HepG2 (cell line): ENCODE results near the gene MYL1. TPM values are rescaled to one million over a fixed set of nuclear protein-coding genes. Genes with fewer than 3 reads are reported as not detected.

ENCODE experiments used
- TCF12 ChIP-seq, 2 experiments: fragments of 450-650 bp in 1 of 2; sonication (generic) in 1 of 2; formaldehyde crosslinking in 1 of 2; IDR thresholded peaks; 2 replicates each; pipeline versions ENCODE4 v1.6.1 to v1.8.0; 2017 to 2022; ENCODE audit warnings: antibody characterized with exemption in 1 of 2, mild to moderate bottlenecking in 1 of 2, missing genetic modification reagents in 1 of 2, moderate library complexity in 1 of 2
- ZSCAN9 ChIP-seq: IDR thresholded peaks from 2 replicates; pipeline ENCODE4 v1.6.1; 2016; ENCODE audit warnings: borderline replicate concordance
- polyA plus RNA-seq, 8 experiments: library from polyadenylated mRNA; depleted of rRNA in 3 of 8; stranded (reverse) in 7 of 8; unstranded in 1 of 8; fragments of >200 nt; fragmentation: Illumina TruSeq in 4 of 8; extraction: Trizol in 4 of 8; gene quantifications; 2 replicates each; pipeline versions ENCODE4 v1.2.1 to v1.2.3, GENCODE V29; 2011 to 2016; ENCODE audit warnings: low read depth in 4 of 8, missing spikeins in 1 of 8, mixed read lengths in 1 of 8; ENCODE audit not compliant: insufficient read depth in 1 of 8
- total RNA-seq, 5 experiments: library from RNA; depleted of rRNA; stranded (reverse); fragments of >200 nt; fragmentation: Illumina TruSeq; extraction: Trizol; gene quantifications; 2 replicates each; pipeline ENCODE4 v1.2.3, GENCODE V29; 2016; ENCODE audit warnings: low read depth in 1 of 5
- TF ChIP-seq, protein P1 (sequence below): IDR thresholded peaks from 2 replicates; pipeline ENCODE4 v1.6.1; 2016; ENCODE audit warnings: low read depth, missing genetic modification reagents, missing compliant biosample characterization
- TF ChIP-seq, protein P2 (sequence below): sonication (generic); formaldehyde crosslinking; IDR thresholded peaks from 2 replicates; pipeline ENCODE4 v1.4.0; 2020; ENCODE audit warnings: missing genetic modification reagents

Gene MYL1
- total and polyA plus RNA-seq, 2 of the 13 experiments (the other 11 are each of a cell fraction or from before 2014, with no cell fraction given) = not detected

DNA sequence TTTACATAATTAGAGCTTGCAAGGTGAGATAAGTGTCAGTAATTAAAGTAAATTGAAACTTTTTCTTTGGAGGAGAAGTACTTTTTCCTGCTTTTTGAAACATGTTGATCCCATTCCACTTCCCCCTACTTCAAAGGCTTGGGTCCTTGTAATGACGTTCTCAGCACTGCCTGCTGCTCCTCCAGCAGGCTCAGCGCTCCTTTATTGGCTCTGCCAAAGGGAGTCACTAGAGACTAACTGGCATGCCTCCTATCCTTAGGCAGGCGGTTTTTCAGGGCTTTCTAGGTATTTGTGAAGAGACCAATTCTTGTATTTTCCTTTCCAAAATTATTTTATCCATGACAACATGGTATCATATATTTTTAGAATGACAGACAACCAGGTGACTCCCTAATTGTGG is 45.8 kb downstream of the MYL1 start (continued):
- TF ChIP-seq, protein P1, sequence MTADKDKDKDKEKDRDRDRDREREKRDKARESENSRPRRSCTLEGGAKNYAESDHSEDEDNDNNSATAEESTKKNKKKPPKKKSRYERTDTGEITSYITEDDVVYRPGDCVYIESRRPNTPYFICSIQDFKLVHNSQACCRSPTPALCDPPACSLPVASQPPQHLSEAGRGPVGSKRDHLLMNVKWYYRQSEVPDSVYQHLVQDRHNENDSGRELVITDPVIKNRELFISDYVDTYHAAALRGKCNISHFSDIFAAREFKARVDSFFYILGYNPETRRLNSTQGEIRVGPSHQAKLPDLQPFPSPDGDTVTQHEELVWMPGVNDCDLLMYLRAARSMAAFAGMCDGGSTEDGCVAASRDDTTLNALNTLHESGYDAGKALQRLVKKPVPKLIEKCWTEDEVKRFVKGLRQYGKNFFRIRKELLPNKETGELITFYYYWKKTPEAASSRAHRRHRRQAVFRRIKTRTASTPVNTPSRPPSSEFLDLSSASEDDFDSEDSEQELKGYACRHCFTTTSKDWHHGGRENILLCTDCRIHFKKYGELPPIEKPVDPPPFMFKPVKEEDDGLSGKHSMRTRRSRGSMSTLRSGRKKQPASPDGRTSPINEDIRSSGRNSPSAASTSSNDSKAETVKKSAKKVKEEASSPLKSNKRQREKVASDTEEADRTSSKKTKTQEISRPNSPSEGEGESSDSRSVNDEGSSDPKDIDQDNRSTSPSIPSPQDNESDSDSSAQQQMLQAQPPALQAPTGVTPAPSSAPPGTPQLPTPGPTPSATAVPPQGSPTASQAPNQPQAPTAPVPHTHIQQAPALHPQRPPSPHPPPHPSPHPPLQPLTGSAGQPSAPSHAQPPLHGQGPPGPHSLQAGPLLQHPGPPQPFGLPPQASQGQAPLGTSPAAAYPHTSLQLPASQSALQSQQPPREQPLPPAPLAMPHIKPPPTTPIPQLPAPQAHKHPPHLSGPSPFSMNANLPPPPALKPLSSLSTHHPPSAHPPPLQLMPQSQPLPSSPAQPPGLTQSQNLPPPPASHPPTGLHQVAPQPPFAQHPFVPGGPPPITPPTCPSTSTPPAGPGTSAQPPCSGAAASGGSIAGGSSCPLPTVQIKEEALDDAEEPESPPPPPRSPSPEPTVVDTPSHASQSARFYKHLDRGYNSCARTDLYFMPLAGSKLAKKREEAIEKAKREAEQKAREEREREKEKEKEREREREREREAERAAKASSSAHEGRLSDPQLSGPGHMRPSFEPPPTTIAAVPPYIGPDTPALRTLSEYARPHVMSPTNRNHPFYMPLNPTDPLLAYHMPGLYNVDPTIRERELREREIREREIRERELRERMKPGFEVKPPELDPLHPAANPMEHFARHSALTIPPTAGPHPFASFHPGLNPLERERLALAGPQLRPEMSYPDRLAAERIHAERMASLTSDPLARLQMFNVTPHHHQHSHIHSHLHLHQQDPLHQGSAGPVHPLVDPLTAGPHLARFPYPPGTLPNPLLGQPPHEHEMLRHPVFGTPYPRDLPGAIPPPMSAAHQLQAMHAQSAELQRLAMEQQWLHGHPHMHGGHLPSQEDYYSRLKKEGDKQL (CRISPR knock-in tag) = no peak
- TF ChIP-seq, protein P2, sequence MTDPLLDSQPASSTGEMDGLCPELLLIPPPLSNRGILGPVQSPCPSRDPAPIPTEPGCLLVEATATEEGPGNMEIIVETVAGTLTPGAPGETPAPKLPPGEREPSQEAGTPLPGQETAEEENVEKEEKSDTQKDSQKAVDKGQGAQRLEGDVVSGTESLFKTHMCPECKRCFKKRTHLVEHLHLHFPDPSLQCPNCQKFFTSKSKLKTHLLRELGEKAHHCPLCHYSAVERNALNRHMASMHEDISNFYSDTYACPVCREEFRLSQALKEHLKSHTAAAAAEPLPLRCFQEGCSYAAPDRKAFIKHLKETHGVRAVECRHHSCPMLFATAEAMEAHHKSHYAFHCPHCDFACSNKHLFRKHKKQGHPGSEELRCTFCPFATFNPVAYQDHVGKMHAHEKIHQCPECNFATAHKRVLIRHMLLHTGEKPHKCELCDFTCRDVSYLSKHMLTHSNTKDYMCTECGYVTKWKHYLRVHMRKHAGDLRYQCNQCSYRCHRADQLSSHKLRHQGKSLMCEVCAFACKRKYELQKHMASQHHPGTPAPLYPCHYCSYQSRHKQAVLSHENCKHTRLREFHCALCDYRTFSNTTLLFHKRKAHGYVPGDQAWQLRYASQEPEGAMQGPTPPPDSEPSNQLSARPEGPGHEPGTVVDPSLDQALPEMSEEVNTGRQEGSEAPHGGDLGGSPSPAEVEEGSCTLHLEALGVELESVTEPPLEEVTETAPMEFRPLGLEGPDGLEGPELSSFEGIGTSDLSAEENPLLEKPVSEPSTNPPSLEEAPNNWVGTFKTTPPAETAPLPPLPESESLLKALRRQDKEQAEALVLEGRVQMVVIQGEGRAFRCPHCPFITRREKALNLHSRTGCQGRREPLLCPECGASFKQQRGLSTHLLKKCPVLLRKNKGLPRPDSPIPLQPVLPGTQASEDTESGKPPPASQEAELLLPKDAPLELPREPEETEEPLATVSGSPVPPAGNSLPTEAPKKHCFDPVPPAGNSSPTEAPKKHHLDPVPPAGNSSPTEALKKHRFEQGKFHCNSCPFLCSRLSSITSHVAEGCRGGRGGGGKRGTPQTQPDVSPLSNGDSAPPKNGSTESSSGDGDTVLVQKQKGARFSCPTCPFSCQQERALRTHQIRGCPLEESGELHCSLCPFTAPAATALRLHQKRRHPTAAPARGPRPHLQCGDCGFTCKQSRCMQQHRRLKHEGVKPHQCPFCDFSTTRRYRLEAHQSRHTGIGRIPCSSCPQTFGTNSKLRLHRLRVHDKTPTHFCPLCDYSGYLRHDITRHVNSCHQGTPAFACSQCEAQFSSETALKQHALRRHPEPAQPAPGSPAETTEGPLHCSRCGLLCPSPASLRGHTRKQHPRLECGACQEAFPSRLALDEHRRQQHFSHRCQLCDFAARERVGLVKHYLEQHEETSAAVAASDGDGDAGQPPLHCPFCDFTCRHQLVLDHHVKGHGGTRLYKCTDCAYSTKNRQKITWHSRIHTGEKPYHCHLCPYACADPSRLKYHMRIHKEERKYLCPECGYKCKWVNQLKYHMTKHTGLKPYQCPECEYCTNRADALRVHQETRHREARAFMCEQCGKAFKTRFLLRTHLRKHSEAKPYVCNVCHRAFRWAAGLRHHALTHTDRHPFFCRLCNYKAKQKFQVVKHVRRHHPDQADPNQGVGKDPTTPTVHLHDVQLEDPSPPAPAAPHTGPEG (CRISPR knock-in tag) = no peak
- TF ChIP-seq TCF12 (IDR thresholded peaks at IDR 0.05) (no peak), TCF12 (CRISPR knock-in tag; IDR thresholded peaks at IDR 0.05) (no peak), ZSCAN9 (CRISPR knock-in tag) (no peak)
